Lung microvascular endothelial cell (primary cell): ENCODE measurements around the gene ATF6B. TPM values are rescaled to one million over a fixed set of nuclear protein-coding genes. Genes with fewer than 3 reads are reported as not detected.
A peak's percentile ranks its signal among the peaks of the same experiment; 100 is the strongest.

Experiments used
- DNase-seq, 2 donors: peaks; one replicate each; pipeline versions ENCODE4 v3.0.0 to v3.0.0-alpha.2; 2010; ENCODE audit warnings: low read depth in 2 of 2
- total RNA-seq: library from RNA; depleted of rRNA; stranded (reverse); fragments of >200 nt; gene quantifications from 2 replicates; pipeline ENCODE4 v1.2.1, GENCODE V29; 2014

The ATF6B gene
- 9.6 and 11.5 TPM in 2 replicates for total RNA-seq

GRCh38 chr6:32127717-32128592 lies at the start of gene ATF6B:
Gene ATF6B (minus strand): TSS chr6:32128246. CDS start chr6:32128207, 39 bp downstream.
- DNase-seq = peak; percentile 100

DNA sequence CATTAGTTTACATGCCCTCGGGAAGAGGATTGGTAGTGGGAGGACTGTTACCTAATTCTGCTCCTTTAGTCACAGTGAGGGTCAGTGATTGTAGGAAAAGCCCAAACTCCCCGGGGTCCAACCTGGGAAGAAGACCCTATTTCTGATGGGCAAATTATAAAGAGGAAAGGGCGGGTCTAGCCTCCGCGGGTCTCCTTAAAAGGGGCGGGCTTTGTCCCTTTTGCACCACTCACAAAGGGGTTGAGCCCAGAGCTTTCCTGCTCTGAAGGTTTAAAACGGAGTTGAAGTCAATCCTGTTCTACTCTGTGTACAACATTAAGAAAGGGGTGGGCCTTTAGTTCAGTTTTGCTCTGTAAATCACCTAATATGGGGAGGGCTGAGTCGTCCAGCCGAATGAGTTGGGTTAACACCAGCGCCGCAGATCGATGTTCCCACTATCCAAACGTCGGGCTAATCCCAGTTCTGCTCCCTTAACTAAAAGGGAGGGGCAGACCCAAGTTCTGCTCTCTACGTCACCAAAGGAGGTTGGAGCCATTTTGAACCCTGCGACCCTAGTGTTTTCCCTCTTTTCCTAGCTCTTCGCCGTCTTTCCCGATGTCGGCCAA lies 49.2 kb upstream of the ATF6B start:
- DNase-seq = peak in 1 of 2 donors; percentile 73

- DNase-seq = no peak
Observed at GRCh38 chr6:32176476-32177182, 48.6 kb upstream of the ATF6B start.

DNA sequence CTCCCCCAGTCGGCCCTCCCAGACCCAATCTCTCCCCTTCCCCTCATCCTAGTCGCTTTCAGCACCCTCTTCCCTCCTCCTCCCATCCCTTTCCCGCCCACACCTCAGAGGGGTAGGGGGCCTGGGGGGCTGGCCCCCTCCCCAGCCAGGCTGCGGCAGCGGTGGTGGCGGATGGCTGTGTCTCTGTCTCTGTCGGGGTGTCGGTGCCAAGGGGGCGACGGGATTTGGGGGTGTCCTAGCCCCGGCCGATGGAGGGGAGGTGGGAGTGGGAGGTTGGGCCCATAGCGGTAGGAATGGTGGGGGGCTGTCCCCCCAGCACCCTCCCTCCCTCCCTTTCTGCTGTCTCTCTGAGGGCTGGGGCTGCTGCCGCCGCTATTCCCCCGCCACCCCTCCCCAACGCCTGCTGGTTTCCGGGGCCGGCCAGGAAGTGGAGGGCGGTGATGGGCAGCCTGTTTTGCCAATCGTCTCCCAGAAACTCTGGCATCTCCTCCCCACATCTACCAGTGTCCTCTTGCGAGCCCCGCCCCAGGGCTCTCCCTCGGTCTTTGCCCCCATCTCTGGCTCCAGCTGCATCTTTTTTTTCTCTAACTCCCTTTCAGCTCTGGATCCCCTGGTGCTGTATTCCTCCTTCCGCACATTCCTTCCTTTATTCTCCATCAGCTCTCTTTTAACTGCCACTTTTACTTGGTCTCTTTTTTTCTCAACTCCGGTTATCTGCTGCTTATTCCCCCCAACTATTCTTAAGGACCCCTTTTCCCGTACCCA lies 47.8 kb upstream of the ATF6B start, which contains the start of gene AGPAT1:
Gene AGPAT1, minus strand, starts transcription at position 374 of the 765 bp plus-strand sequence. CDS start 4,588 bp downstream, outside the sequence.
- peak; percentile 97 to 98 for DNase-seq

DNA sequence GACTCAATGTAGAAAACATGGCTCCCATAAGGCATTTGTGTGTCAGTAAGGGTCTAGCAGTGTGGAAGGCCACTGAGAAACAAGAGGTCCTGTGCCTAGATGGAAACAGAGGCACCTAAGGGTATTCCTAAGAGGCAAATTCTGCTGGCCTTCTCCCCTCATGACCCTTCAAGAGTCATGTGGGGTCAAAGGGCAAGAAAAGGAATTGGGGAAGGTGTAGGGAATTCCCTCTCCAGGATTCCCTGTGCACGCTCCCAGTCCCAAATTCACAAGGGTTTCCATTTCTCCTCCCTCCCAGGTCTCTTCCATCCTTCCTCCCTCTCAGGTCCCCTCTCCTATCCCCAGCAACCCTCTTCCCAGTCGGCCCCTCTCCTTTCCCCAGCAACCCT lies 47.3 kb upstream of the ATF6B start:
- DNase-seq = no peak

DNA sequence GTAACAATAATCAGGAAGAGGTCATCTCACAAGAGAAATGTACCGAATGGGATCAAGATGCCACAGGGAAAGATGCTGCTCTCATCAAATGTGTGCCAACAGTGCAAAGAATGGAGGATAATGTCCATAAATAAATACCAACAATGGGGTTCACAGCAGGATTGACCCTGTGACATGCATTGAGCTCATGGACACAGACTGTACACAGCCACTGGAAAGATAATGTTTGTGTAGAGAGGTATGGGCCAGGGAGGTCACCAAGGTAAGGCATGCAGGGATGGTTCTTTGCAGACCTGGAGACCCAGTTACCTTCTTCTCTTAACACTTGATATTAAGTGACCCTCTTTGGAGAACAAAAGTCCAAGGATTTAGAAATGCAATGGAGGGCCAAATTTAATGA lies 46.4 kb upstream of the ATF6B start:
- DNase-seq = no peak

- no peak for DNase-seq
Observed at GRCh38 chr6:32173051-32173727, 45.1 kb upstream of the ATF6B start.

DNA sequence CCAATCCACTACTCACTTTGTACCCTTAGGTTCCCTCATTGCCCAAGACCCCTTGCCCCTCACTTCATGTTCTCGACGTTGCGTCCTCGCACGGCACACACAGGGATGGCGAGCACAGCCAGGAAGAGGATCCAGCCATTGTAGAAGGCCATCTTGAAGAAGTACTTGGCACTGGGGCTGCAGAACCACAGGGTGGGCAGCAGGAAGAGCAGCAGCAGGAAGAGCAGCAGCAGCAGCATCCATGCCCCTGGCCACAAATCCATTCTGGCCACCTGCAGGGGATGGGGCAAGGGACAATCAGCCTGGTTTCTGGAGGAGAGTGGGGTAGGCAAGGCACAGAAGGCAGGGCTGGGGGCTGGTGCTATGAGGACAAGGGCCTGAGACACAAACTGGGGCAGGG lies 43.2 kb upstream of the ATF6B start:
- DNase-seq = no peak

DNA sequence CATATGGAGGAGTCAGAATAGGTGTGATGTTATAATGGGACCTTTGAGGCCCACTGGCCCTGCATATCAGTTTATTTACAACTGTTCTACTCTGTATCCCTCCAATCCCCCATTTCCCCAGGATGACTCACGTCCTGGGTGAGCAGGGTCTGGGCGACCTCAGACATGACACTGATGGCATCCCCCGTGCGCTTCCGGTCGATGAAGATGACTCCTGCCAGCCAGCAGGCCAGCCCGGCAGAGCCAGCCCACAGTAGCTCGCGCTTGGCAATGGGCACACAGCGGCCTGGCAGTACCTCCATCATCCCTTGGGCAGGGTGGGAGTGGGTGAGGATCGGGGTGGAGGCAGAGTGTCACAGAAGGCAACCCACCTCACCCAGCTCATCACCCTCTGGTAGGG lies 42.2 kb upstream of the ATF6B start:
- DNase-seq = no peak

GRCh38 chr6:32168807-32169591 lies 41.0 kb upstream of the ATF6B start:
- DNase-seq = no peak

DNA sequence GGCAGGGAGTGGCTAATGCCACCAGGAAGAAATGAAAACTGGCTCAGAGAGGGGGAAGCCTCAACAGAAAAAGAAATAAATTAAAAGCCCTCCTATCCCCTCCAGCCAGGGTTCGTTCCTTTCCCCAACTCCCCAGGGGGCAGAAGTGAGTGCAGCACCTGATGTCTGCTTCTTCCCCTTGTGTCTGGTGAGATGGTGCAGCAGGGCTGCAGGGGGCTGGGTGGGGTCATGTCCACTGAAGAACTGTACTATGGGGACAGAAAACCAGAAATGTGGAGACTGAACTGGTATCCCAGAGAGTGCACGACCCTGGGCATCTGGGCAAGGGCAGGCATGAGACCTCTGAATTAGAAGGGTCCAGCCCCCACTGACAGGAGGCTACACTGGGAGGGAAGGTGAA lies 40.3 kb upstream of the ATF6B start:
- DNase-seq = no peak

DNA sequence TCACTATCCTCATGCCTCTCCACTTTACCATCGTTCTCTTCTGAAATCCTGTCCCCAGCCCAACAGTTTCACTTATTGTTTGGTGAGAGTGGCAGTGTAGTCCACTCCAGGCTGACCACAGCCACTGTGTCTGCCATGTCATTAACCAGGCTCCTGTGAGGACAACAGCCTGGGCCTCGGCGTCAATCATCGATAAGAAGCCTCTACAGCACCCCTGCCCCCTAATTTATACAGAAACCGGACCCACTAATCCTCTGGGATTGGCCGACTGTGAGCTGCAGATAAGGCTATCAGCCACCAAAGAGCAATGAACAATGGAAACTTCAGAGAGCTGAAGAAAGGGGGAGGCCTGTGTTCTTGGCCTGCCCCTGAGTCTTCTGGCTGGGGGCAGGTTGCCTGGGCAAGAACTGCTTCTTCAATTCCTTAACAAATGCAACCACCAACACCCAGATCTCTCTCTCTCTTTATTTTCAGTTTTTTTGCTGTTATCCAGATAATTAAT lies 39.8 kb upstream of the ATF6B start:
- DNase-seq = no peak

GRCh38 chr6:32167154-32167760 lies 39.2 kb upstream of the ATF6B start:
- DNase-seq = no peak

- DNase-seq = no peak
Observed at GRCh38 chr6:32166411-32167061, 38.5 kb upstream of the ATF6B start.

GRCh38 chr6:32164295-32164694 lies 36.2 kb upstream of the ATF6B start, which contains the start of gene EGFL8:
Gene EGFL8 (plus strand): TSS chr6:32164595. CDS start chr6:32166166, 1,571 bp downstream.
- DNase-seq = no peak

DNA sequence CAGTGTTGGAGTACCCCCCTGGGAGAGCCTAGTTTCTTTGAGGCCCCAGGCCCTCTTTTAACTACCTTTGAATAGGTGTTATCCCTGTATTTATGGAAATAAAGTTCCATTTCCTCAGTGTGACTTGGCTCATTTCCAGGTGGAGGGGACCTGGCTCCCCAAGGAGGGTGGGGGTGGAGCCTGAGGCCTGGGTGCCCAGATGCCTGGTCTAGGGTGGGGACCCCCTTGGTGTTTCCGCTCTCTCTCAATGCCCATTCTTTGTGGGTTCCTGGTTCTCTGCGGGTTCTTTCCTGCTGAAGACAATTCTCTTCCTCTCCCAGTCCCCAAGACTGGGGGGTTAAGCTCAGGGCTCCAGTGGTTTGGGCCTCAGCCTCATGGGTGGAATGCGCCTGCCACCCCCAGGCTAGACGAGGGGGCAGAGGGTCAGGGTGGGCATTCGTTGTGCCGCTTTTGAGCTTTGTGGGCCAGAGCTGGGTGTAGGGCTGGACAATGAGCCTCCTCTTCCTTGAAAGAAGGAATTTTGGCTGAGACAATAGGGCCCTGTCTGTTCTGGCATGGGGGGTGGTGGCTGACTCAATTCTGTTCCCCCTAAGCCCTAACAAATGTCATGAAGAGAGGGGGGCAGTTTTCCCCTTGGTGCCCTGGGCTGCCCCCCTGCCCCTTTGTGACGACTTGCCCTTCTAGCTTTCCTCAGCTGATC lies 35.7 kb upstream of the ATF6B start:
- no peak for DNase-seq

- DNase-seq = no peak
Observed at GRCh38 chr6:32158052-32158451, 30.0 kb upstream of the ATF6B start.

GRCh38 chr6:32156891-32157290 lies 28.8 kb upstream of the ATF6B start:
- DNase-seq = no peak
